GM21825 (cell line): Measurements from ENCODE around the gene ASAP2.

Source experiments
- ATAC-seq: cut with Tn5 transposase; IDR thresholded peaks from one replicate; pipeline ENCODE4 v1.9.1; 2021; ENCODE audit warnings: mild to moderate bottlenecking, moderate library complexity; ENCODE audit not compliant: unreplicated experiment

ASAP2 gene

GRCh38 chr2:9205963-9206948 lies at the start of gene ASAP2:
ASAP2 (plus strand) TSS chr2:9206812; CDS start chr2:9207105, 293 bp downstream.
- ATAC-seq, result peak; percentile 66

GRCh38 chr2:9158786-9159779 lies 47.5 kb upstream of the ASAP2 start:
- no peak for ATAC-seq

DNA sequence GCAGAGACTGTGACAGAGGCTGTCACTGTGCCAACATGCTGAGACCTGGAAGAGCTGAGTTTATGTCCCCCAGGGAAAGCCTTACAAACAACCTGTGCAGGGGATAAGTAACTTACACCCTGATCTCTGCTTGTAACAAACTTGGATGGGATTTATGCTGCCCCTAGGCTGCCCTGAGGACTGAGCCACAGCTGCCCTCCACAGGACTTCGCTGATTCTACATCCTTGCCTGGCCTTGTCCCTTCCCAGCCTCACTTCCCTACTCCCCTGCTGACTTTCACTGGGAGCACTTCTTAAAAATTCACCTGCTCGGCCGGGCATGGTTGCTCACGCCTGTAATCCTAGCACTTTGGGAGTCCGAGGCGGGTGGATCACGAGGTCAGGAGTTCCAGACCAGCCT lies 45.9 kb upstream of the ASAP2 start:
- no peak for ATAC-seq

GRCh38 chr2:9162841-9163240 lies 43.8 kb upstream of the ASAP2 start:
- no peak for ATAC-seq

DNA sequence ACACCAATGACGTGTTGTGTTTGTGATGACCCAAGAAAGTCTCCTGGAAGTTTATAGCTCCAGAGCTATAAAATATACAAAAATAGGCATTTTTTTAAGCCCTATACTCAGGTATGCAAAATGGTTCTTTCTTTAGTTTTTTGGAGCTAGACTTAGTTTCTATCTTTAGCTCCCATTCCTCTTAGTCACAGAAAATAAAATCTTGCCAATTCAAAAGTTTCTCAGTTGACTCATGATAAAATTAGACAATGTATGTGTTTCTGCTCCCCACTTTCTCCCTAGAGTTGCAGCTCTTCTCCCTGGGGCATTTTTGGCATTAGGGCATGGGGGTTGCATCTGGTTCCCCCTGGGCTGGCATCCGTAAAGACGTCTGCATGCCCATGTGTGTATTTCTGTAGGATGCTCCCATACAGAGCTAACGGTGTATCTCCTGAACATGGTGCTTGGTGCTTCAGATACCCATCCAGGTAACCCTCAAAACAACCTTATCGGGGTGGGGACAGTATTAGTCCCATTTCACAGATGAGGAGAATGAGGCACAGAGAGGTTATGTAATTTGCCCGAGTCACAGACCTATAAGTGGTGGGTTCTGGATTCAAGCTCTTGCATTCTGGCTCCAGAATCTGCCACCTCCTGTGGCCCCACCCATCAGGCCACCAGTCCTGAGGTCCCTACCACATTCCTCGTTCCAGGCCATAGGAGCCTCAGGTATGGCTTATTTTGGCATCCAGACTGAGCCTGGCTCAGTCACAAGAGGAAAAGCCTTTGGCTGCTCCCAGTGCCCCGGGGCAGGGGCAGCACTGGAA lies 43.1 kb upstream of the ASAP2 start:
- ATAC-seq, result no peak

DNA sequence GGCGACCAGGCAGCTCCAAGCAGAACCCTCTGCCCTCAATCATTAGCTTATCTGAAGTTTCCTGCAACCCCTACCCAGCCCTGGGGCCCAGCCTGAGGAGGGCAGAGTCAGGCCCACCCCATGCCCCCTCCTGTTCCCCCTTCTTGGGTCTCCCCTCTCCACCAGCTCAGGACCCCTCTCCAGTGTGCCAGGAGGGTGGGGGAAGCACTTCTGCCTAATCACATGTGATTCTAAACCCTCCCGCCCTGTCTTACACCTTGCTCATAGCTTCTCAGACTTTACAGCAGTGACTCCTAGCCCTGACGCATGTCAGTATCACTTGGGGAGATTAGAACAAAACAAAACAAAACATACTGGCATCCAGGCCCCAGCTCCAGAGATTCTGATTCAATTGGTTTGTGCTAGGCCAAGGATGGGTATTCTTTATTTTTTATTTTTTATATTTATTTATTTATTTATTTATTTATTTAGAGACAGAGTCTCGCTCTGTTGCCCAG lies 42.5 kb upstream of the ASAP2 start:
- ATAC-seq, result no peak

DNA sequence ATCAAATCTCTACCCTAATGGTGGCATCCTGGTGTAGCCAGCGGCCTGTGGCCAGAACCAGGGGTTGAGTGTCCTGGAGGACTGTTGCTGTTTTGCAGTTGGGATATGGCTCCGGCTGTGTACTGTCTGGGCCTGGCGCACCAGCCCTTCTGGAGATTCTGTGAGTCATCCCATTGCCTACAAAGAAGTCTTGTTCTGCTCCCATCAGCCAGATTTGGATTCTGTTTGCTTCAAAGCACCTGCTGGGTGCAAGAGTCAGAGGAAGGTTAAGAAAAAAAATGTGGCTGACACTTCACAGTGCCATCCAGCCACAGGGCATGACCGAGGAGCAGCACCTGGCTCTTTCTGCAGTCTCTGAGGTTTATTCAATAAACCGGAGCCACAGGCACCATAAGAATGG lies 41.0 kb upstream of the ASAP2 start:
- no peak for ATAC-seq

GRCh38 chr2:9166579-9167377 lies 39.8 kb upstream of the ASAP2 start:
- no peak for ATAC-seq

DNA sequence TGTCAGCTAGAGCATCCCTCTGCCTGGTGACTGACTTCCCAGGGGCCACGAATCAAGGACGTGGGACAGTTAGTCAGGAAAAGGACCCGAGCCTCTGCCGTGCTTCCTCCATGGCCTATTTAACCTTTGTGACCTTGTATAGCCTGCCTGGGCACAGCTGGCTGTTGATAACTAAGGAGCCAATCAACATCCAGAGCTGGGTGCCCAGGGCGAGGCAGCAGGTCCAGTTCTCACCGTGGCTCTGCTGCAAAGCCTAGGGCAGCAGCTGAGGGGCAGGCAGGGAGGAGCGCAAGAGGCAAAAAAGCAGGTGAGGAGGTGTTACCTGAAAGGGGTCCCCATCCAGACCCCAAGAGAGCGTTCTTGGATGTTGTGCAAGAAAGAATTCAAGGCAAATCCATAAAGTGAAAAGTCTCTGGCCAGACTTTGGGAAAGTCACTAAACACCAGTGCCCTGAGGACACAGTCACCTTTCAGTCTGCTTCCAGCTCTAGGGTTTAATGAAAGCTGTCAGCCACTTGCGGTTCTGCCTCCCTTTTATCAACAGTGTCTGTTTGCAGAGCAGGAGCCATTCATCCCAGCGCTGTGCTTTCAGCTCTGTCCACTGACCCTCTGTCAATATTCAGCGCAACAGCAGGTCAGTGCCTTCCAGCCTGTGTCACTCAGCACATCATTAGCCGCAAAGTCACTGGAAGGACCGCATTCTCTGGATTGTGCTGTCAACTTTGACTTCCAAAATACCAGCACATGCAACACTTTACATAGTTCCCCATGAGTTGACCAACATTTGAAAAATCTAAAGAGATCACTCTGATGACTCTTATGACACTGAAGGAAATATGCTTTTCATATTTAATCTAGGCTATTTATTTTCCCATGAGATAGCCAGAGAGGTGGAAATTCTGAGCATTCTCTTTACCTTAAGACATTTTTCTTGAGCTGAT lies 38.6 kb upstream of the ASAP2 start:
- ATAC-seq, result no peak

DNA sequence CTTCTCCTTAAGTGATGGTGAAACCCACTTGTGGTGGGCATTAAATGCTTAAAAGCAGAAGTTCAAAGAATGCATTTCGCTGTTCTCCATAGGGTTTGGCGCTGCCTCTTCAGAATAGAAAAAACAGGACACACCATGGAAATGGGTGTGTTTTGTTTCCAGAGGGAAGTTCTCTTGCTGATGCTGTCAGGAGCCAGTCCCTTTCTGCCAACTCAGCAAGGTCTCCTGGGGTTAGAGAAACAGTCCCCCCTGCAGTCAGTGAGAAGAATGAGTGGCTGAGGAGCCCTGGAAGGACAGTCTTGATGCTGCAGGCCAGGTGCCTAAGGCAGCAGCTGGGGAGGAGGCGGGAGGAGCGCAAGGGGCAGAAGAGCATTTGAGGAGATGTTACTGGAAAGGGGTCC lies 37.8 kb upstream of the ASAP2 start:
- ATAC-seq, result no peak

DNA sequence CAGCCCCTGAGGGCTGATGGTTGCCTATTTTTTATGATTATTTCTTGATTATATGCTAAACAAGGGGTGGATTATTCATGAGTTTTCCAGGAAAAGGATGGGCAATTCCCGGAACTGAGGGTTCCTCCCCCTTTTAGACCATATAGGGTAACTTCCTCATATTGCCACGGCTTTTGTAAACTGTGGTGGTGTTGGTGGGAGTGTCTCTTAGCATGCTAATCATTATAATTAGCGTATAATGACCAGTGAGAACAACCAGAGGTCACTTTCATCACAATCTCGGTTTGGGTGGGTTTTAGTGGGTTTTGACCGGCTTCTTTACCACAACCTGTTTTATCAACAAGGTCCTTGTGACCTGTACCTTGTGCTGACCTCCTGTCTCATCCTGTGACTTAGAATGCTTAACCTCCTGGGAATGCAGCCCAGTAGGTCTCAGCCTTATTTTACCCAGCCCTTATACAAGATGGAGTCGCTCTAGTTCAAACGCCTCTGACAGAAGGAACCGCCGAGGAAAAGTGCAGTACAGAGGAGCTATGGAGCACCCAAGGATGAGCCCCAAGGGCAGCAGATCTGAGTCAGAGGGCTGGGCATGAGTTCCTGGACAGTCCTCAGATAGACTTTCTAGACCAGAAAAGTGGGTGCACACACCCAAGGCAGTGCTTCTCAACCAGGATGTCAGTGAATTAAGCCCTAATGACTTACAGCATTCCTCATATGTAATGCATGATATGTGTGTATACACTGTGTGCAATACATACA lies 37.1 kb upstream of the ASAP2 start:
- ATAC-seq, result no peak

DNA sequence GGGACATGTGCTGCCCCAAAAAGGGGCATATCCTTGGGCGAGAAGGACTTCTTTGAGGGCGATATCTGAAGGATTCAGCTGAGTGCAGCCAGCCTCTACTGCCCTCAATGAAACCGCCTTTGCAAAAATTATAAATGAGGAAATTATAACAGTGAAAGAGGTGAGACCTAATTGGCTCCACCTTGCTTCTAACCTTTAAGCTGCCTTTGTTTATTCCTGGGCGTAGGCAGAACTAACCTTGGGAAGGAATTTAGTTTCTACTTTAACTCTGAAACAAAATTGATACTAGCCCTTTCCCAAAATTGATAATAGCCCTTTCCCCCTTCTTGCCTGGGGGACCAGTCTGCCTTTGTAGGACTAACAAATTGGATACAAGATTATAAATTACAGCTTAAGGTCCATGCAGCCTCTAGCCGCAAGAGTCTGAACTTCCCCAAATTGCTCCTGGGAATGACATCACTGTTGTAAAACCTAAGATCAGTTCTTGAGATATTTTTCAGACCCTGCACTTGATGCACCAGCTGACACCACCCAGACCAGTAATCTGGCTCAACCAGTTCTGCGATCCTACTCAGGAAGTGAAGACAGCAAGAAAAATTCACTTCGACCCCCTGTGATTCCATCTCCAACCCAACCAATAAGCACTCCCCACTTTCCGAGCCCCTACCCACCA lies 36.0 kb upstream of the ASAP2 start:
- ATAC-seq, result no peak

GRCh38 chr2:9174771-9175437 lies 31.7 kb upstream of the ASAP2 start:
- no peak for ATAC-seq

DNA sequence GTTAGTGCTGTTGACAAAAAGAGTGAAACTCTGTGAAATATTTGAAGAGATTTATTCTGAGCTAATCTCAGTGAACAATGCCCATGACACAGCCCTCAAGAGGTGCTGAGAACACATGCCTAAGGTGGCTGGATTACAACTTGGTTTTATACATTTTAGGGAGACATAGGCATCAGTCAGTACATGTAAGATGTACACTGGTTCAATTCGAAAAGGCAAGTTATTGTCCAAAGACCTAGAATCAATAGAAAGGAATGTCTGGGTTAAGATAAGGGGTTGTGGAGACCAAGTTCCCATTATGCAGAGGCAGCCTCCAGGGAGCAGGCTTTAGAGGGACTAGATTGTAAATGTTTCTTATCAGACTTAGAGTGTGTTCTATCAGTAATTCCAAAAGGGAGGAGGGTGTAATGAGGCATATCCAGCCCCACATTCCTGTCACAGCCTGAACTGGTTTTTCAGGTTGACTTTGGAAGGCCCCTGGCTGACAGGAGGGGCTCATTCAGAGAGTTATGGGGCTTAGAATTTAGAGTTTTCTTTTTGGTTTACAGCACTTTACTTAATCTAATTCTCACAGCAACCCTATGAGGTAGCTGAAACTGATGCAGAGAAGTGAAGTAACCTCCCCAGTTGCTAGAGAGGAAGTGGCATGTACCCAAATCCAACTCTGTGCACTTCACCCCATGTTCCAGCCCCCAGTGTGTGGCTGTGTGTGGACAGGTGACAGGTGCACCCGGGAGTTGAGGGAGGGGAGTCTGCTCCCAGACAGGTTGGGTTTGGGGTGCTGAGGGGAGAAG lies 28.3 kb upstream of the ASAP2 start:
- peak; percentile 46 for ATAC-seq

DNA sequence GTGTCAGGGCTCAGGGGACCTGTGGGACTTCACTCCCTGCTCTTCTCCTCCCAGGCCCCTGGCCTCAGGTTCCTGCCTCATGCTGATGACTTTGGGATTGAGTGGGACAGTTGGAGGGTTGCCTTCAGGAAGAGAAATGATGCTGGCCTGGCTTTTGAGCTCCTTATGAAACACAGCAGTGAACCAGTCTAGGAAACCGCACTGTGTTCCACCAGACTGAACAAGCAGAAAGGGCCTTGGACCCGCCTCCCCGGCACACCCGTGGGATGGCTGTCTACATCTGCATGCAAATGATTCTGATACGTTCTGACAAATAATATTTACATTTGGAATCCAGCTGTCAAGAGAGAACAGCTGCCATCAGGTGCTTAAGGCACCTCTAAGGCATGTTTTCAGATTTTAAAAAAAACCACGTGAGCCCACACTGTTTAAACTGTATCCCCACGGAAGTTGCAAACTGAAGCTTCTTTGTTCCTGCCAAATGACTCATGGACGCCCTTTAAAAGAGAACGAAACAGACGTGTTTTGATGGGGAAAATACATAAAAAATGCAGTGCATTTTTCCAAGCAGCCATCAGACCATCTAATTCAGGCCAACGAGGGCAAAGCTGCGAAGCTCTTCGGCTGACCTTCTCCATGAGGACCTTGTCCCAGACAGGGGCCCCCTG lies 27.6 kb upstream of the ASAP2 start:
- ATAC-seq, result peak; percentile 61
